ENCODE measurements around the gene TMEM101.

- TF ChIP-seq ZNF274 (IDR thresholded peaks at IDR 0.05; ENCODE audit: low read depth, low read length) (no peak), SUZ12 (IDR thresholded peaks at IDR 0.05; ENCODE audit: extremely low read depth, insufficient read depth, insufficient read length) (no peak), YY1 (IDR thresholded peaks at IDR 0.05; ENCODE audit: insufficient read depth, insufficient read length) (no peak)
Measured at GRCh38 chr17:44022246-44022645, 7.5 kb upstream of the TMEM101 start.

Data from NT2/D1 (cell line).